Natural killer cell (primary cell): ENCODE data around the gene ADAMTS18. TPM values are rescaled to one million over a fixed set of nuclear protein-coding genes. Genes with fewer than 3 reads are reported as not detected.
"Not testable (repeated sequence)": the region's sequence is repeated elsewhere in the genome, so short reads cannot be mapped to it uniquely, and the experiment has no call there.

Experiments used
- ATAC-seq, 3 donors: fragments of 150-1000 bp in 2 of 3; fragments of 200-7000 bp in 1 of 3; cut with Tn5 transposase; 1 replicate in 1 of 3; 2 replicates in 2 of 3; pipeline ENCODE4 v1.10.0; 2021; ENCODE audit warnings: mild to moderate bottlenecking in 2 of 3, moderate library complexity in 2 of 3
- DNase-seq, 2 donors: peaks; one replicate each; pipeline versions ENCODE4 v3.0.0 to v3.0.0-alpha.2; 2013 to 2021; ENCODE audit warnings: mixed read lengths in 1 of 2
- H3K27ac ChIP-seq: one replicate; pipeline ENCODE4 v1.5.1; 2013; ENCODE audit warnings: mild to moderate bottlenecking, low read length
- H3K27me3 ChIP-seq: one replicate; pipeline ENCODE4 v1.6.1; 2013; ENCODE audit warnings: low read length; ENCODE audit not compliant: control insufficient read depth, insufficient read depth
- H3K36me3 ChIP-seq: one replicate; pipeline ENCODE4 v1.6.1; 2013; ENCODE audit warnings: low read length; ENCODE audit not compliant: control insufficient read depth, insufficient read depth
- H3K4me1 ChIP-seq: one replicate; pipeline ENCODE4 v1.6.1; 2013; ENCODE audit warnings: low read length; ENCODE audit not compliant: control insufficient read depth, insufficient read depth
- H3K4me3 ChIP-seq: one replicate; pipeline ENCODE4 v1.5.1; 2013; ENCODE audit warnings: low read length
- H3K9me3 ChIP-seq: one replicate; pipeline ENCODE4 v1.6.1; 2013; ENCODE audit warnings: low read length; ENCODE audit not compliant: control insufficient read depth, insufficient read depth
- H3K27ac Mint-ChIP-seq, 2 donors: one replicate each; pipeline ENCODE4 v1.8.0; 2022; ENCODE audit warnings: mild to moderate bottlenecking in 2 of 2, mixed read lengths in 2 of 2, moderate library complexity in 1 of 2
- H3K27me3 Mint-ChIP-seq, 2 donors: one replicate each; pipeline ENCODE4 v1.8.0; 2022; ENCODE audit warnings: low read depth in 2 of 2, mixed read lengths in 2 of 2
- H3K36me3 Mint-ChIP-seq: one replicate; pipeline ENCODE4 v1.8.0; 2022; ENCODE audit warnings: mixed read lengths
- H3K4me1 Mint-ChIP-seq, 2 donors: one replicate each; pipeline ENCODE4 v1.8.0; 2022; ENCODE audit warnings: mixed read lengths in 2 of 2
- H3K4me3 Mint-ChIP-seq: one replicate; pipeline ENCODE4 v1.8.0; 2022; ENCODE audit warnings: mild to moderate bottlenecking, moderate library complexity, mixed read lengths
- H3K9me3 Mint-ChIP-seq, 2 donors: one replicate each; pipeline ENCODE4 v1.8.0; 2022; ENCODE audit warnings: mixed read lengths in 2 of 2
- CTCF ChIP-seq: fragments of 200-600 bp; IDR thresholded peaks from one replicate; pipeline ENCODE4 v1.8.0; 2022; ENCODE audit warnings: antibody characterized with exemption
- WGBS: methylation state at CpG from one replicate; pipeline ENCODE4 v1.1.7; 2013; ENCODE audit warnings: missing lambda C conversion rate; ENCODE audit not compliant: insufficient coverage; 5-methylcytosine and 5-hydroxymethylcytosine counted together
- intact Hi-C: fragments of 100-400 bp; cut with micrococcal nuclease; formaldehyde crosslinking; loops from one replicate; pipeline ENCODE4 v1.14.2; 2022
- total RNA-seq, 4 donors: library from RNA; stranded (reverse); fragments of 120-200 nt in 1 of 4; gene quantifications; one replicate each; pipeline versions ENCODE4 v1.2.3 to v1.2.4, GENCODE V29; 2013 to 2022

ADAMTS18 gene
- total RNA-seq, 3 donors from 2014 or later (not counting 1 experiment from before 2014, with no cell fraction given), result not detected

DNA sequence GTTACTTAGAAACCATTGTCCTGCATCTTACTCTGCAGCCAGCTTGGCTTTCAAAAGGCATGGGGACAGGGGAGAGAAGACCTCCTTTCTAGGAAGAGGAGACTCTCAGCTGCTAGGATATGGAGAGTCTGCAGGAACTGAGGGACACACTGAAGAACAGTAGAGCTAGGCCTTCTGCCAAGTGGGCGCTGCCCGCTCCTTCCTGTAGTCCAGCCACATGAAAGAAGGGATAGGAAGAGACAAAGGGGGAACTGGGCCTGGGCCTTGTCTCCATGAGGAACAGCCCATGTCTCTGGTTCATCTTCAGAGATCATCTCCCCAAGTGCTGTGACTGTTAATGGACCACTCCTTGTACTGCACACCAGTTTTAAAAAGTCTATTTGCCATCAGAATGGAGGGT is 157.3 kb downstream of the ADAMTS18 start:
- no peaks in the 10 kb centered on the region for H3K36me3 ChIP-seq
- H3K36me3 Mint-ChIP-seq, result no peaks in the 10 kb centered on the region
- no peak overlapping the region for H3K4me3 ChIP-seq
- no peaks in the 10 kb centered on the region for H3K4me1 Mint-ChIP-seq
- WGBS, result 91% methylated on average over 2 of the region's 2 CpGs
- no peaks in the 10 kb centered on the region for H3K9me3 Mint-ChIP-seq
- TF ChIP-seq CTCF, result no peak
- no peak for ATAC-seq
- H3K27me3 ChIP-seq, result no peaks in the 10 kb centered on the region
- no peak overlapping the region for H3K27ac ChIP-seq
- DNase-seq, result no peak
- no peak overlapping the region for H3K4me3 Mint-ChIP-seq
- no peaks in the 10 kb centered on the region for H3K4me1 ChIP-seq
- no peaks in the 10 kb centered on the region for H3K9me3 ChIP-seq
- H3K27me3 Mint-ChIP-seq, result peaks cover 0 to 6% of the 10 kb centered on the region in 2 donors
- intact Hi-C loops, result no loop called here
- no peak overlapping the region for H3K27ac Mint-ChIP-seq

DNA sequence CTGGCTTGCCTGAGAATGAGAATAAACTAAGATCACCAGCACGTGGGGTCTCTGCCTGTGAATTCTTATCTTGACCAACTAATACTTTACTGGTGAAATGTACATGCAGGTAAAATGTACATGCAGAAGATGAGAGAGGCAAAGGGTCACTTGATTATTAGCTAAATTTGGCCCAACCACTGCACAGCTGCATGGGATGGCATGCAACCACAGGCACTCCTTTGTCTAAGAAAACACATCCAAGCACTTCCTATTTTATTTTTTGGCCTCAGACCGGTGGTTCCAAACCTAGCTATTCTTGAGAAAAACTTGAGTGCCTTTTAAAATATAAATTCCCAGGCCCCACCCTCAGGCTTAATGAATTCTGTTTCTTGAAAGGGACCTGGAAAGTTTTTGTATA is 157.7 kb downstream of the ADAMTS18 start:
- Histone ChIP-seq H3K9me3 (no peaks in the 10 kb centered on the region), H3K27ac (no peak overlapping the region), H3K4me1 (no peaks in the 10 kb centered on the region), H3K27me3 (no peaks in the 10 kb centered on the region), H3K4me3 (no peak overlapping the region), H3K36me3 (no peaks in the 10 kb centered on the region)
- 51% methylated on average over 2 of the region's 2 CpGs for WGBS
- H3K27me3 Mint-ChIP-seq, result peaks cover 0 to 7% of the 10 kb centered on the region in 2 donors
- intact Hi-C loops, result no loop called here
- H3K36me3 Mint-ChIP-seq, result no peaks in the 10 kb centered on the region
- H3K27ac Mint-ChIP-seq, result no peak overlapping the region
- no peaks in the 10 kb centered on the region for H3K4me1 Mint-ChIP-seq
- ATAC-seq (no peak), DNase-seq (no peak)
- TF ChIP-seq CTCF, result no peak
- H3K4me3 Mint-ChIP-seq, result no peak overlapping the region
- H3K9me3 Mint-ChIP-seq, result no peaks in the 10 kb centered on the region

GRCh38 chr16:77276661-77277060 is 158.2 kb downstream of the ADAMTS18 start:
- ATAC-seq, result no peak
- H3K4me1 Mint-ChIP-seq, result no peaks in the 10 kb centered on the region

DNA sequence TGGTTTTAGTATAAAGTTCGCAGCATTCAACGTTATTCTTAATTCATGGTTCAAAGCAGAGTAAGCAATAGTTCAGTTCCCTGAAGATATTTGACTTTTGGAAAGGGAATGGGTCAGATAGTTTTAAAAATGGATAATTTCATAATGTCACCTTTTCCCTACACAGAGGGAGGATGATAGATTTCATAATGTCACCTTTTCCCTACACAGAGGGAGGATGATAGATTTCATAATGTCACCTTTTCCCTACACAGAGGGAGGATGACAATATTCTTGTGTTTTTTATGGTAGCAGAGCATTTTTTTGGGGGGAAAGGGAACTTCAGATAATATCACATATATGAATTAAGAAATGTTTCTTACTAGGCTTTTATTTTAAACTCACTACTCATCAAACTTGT is 159.5 kb downstream of the ADAMTS18 start:
- H3K4me3 ChIP-seq, H3K9me3 ChIP-seq, H3K27me3 Mint-ChIP-seq, H3K27ac ChIP-seq, intact Hi-C loops, H3K9me3 Mint-ChIP-seq, H3K27ac Mint-ChIP-seq, H3K27me3 ChIP-seq, ATAC-seq, H3K36me3 ChIP-seq, H3K4me1 ChIP-seq, DNase-seq, H3K4me1 Mint-ChIP-seq, H3K36me3 Mint-ChIP-seq, H3K4me3 Mint-ChIP-seq: not testable (repeated sequence)
- WGBS, result no CpG with 5 or more reads among the region's 2 CpGs

More at GRCh38 chr16:77276661-77277060, 158.2 kb downstream of the ADAMTS18 start:
- no peak overlapping the region for H3K4me3 Mint-ChIP-seq
- Histone ChIP-seq H3K27me3 (no peaks in the 10 kb centered on the region), H3K4me3 (no peak overlapping the region), H3K4me1 (no peaks in the 10 kb centered on the region), H3K27ac (no peak overlapping the region), H3K9me3 (no peaks in the 10 kb centered on the region), H3K36me3 (no peaks in the 10 kb centered on the region)
- 92% methylated on average over 1 of the region's 2 CpGs for WGBS
- H3K9me3 Mint-ChIP-seq, result no peaks in the 10 kb centered on the region
- intact Hi-C loops, result no loop called here
- DNase-seq, result no peak
- no peak overlapping the region for H3K27ac Mint-ChIP-seq
- peaks cover 0 to 7% of the 10 kb centered on the region in 2 donors for H3K27me3 Mint-ChIP-seq
- no peaks in the 10 kb centered on the region for H3K36me3 Mint-ChIP-seq
- TF ChIP-seq CTCF, result no peak
